Loucy (cell line): Measurements from ENCODE around the gene STARD8.

Experiments
- H2AFZ ChIP-seq: fragments of 200-600 bp; sonication (generic); 2 replicates; pipeline ENCODE4 v1.6.0; 2016; ENCODE audit warnings: antibody characterized with exemption, mild to moderate bottlenecking, low read length, moderate library complexity
- H3F3A ChIP-seq: fragments of 200-600 bp; 2 replicates; pipeline ENCODE4 v1.6.0; 2016; ENCODE audit warnings: antibody characterized with exemption, low read depth, mild to moderate bottlenecking
- H3K27me3 ChIP-seq: fragments of 200-600 bp; sonication (generic); 2 replicates; pipeline ENCODE4 v1.6.1; 2014; ENCODE audit warnings: low read length, mild to moderate bottlenecking; ENCODE audit not compliant: insufficient read depth, poor library complexity, severe bottlenecking
- H3K36me3 ChIP-seq: fragments of 200-600 bp; sonication (generic); 2 replicates; pipeline ENCODE4 v1.6.1; 2016; ENCODE audit warnings: low read length; ENCODE audit not compliant: insufficient read depth
- H3K4me1 ChIP-seq: fragments of 200-600 bp; sonication (generic); 2 replicates; pipeline ENCODE4 v1.5.1; 2014; ENCODE audit warnings: low read length, mild to moderate bottlenecking; ENCODE audit not compliant: insufficient read depth, poor library complexity, severe bottlenecking
- H3K4me2 ChIP-seq: fragments of 200-600 bp; sonication (generic); 2 replicates; pipeline ENCODE4 v1.6.0; 2014; ENCODE audit warnings: antibody characterized with exemption, low read length, low read depth, mild to moderate bottlenecking; ENCODE audit not compliant: poor library complexity, severe bottlenecking
- H3K4me3 ChIP-seq: fragments of 200-600 bp; sonication (generic); 2 replicates; pipeline ENCODE4 v1.5.1; 2014; ENCODE audit warnings: low read length, mild to moderate bottlenecking, mixed read lengths; ENCODE audit not compliant: poor library complexity, severe bottlenecking
- H3K79me2 ChIP-seq: fragments of 200-600 bp; sonication (generic); 2 replicates; pipeline ENCODE4 v1.6.1; 2014; ENCODE audit warnings: low read length; ENCODE audit not compliant: insufficient read depth
- H3K9ac ChIP-seq: fragments of 200-600 bp; sonication (generic); 2 replicates; pipeline ENCODE4 v1.6.0; 2014; ENCODE audit warnings: mild to moderate bottlenecking, low read depth, low read length, moderate library complexity; ENCODE audit not compliant: poor library complexity, severe bottlenecking
- H3K9me2 ChIP-seq: fragments of 200-600 bp; sonication (generic); replicated peaks from 2 replicates; pipeline ENCODE4 v1.6.1; 2016; ENCODE audit warnings: low read depth, low read length, mixed read lengths
- H3K9me3 ChIP-seq: fragments of 200-600 bp; sonication (generic); 2 replicates; pipeline ENCODE4 v1.6.1; 2014; ENCODE audit warnings: mild to moderate bottlenecking, antibody characterized with exemption, low read length, low read depth; ENCODE audit not compliant: insufficient read depth
- H4K20me1 ChIP-seq: fragments of 200-600 bp; sonication (generic); 2 replicates; pipeline ENCODE4 v1.6.0; 2014; ENCODE audit warnings: antibody characterized with exemption, low read length, mild to moderate bottlenecking; ENCODE audit not compliant: insufficient read depth, poor library complexity, severe bottlenecking
- EZH2phosphoT487 ChIP-seq: fragments of 200-600 bp; IDR thresholded peaks from 2 replicates; pipeline ENCODE4 v1.6.1; 2018; ENCODE audit warnings: antibody characterized with exemption, mild to moderate bottlenecking, moderate library complexity, borderline replicate concordance
- TF ChIP-seq, protein P1 (sequence below): fragments of 200-600 bp; sonication (generic); conservative IDR thresholded peaks from 2 replicates; pipeline ENCODE4 v1.5.1; 2014; ENCODE audit warnings: mild to moderate bottlenecking, antibody characterized with exemption, low read length

STARD8 gene

DNA sequence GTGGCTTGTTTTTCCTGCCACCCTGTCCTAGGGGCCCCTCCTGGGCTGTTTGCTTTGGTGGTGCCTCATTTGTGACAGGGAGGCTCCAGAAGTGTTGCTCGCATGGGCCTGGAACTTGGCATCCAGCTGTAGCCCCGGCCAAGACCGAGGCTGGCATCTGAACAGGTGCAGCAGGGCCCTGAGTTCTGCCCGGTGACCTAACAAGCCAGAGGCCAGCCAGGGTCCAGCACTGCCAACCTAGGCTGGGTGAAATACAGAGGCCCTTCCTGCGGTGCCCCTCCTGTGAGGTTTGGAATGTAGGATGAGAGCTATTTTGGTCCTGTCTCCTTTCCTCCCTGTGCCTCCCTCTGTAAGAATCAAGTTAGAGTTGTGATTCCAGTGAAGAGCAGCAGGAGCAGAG, 58.5 kb downstream of the STARD8 start:
- H3K9me2 ChIP-seq, result no peaks in the 10 kb centered on the region
- H3K4me1 ChIP-seq, result no peaks in the 10 kb centered on the region
- no peak overlapping the region for H3K4me2 ChIP-seq
- no peaks in the 10 kb centered on the region for H3K79me2 ChIP-seq
- H4K20me1 ChIP-seq, result no peaks in the 10 kb centered on the region
- no peaks in the 10 kb centered on the region for H3K36me3 ChIP-seq
- H2AFZ ChIP-seq, result no peak overlapping the region
- no peaks in the 10 kb centered on the region for H3K9me3 ChIP-seq
- no peak overlapping the region for H3K9ac ChIP-seq
- TF ChIP-seq, protein P1, sequence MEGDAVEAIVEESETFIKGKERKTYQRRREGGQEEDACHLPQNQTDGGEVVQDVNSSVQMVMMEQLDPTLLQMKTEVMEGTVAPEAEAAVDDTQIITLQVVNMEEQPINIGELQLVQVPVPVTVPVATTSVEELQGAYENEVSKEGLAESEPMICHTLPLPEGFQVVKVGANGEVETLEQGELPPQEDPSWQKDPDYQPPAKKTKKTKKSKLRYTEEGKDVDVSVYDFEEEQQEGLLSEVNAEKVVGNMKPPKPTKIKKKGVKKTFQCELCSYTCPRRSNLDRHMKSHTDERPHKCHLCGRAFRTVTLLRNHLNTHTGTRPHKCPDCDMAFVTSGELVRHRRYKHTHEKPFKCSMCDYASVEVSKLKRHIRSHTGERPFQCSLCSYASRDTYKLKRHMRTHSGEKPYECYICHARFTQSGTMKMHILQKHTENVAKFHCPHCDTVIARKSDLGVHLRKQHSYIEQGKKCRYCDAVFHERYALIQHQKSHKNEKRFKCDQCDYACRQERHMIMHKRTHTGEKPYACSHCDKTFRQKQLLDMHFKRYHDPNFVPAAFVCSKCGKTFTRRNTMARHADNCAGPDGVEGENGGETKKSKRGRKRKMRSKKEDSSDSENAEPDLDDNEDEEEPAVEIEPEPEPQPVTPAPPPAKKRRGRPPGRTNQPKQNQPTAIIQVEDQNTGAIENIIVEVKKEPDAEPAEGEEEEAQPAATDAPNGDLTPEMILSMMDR, result no peak
- no peak for TF ChIP-seq EZH2phosphoT487
- H3K4me3 ChIP-seq, result no peak overlapping the region
- H3K27me3 ChIP-seq, result no peaks in the 10 kb centered on the region
- H3F3A ChIP-seq, result no peaks in the 10 kb centered on the region

DNA sequence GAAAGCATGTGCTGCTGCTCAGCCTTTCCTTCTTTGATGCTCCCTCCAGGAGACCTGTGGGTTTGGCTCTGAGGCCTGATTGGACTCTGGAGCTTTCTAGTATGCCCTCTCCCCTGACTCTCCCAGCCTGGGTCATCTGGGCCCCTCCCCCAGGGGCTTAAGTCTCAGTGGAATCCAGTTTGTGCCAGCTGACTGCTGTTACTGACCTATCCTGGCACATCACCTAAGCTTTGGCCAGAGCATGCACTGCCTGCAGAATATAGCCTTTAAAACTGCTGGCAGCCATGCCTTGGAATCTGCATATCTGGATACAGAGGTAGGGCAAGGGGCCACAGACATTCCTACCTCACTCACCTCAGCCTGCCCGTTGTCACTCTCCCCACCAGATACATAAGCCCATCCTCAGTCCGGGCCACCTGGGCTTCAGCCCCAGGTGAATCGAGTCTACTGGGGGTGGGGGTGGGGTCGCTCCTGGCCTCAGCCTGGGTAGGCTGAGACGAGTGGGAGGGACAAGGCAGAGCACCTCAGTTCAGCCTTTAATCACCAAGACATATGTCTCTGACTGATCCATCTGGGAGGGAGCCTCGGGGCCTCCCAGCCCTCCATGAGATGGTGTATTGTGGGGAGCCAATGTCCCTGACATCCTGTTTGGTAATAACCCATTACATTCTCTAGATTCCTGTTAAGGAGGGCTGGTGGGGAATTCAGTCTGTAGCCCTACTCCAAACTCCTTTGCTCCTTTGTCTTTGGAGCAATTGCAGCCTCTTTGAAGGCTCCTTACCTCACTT, 61.2 kb downstream of the STARD8 start:
- no peaks in the 10 kb centered on the region for H3K27me3 ChIP-seq
- H3K4me2 ChIP-seq, result no peak overlapping the region
- H3K9ac ChIP-seq, result no peak overlapping the region
- no peaks in the 10 kb centered on the region for H3K36me3 ChIP-seq
- no peaks in the 10 kb centered on the region for H3K9me3 ChIP-seq
- H3F3A ChIP-seq, result no peaks in the 10 kb centered on the region
- no peaks in the 10 kb centered on the region for H3K4me1 ChIP-seq
- TF ChIP-seq EZH2phosphoT487, result no peak
- TF ChIP-seq, protein P1, result no peak
- H2AFZ ChIP-seq, result no peak overlapping the region
- no peaks in the 10 kb centered on the region for H3K79me2 ChIP-seq
- no peaks in the 10 kb centered on the region for H4K20me1 ChIP-seq
- no peak overlapping the region for H3K4me3 ChIP-seq
- H3K9me2 ChIP-seq, result no peaks in the 10 kb centered on the region

DNA sequence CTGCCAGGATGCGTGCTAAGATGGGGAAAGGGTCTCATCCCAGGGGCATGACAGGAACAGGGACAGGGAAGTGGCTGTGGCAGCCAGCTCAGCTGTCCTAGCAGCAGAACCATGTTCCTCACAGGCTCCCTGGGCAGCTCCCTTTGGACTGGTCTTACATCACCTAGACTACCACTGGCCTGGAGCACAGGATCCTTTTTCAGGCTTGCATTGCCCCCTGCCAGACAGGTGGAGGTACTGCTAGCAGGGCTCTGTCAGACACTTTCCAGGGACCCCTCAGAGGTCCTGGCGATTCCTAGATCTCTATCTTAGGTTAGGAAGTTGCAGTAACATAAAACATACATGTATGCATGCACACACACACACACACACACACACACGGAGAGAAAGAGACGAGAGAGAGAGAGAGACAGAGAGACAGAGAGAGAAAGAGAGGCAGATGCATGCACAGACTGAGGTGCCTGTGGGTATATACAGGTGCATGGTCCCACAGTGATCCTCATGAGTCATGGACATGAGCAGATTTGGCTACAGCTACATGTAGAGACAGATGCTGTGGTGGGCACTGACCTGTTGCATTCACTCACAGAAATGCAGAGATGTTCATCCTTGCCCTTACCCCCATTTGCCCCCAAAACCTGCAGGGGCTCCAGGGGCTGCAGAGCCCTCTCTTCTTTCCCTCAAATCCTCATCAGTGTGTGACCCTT, 63.6 kb downstream of the STARD8 start:
- Histone ChIP-seq H3K79me2 (no peaks in the 10 kb centered on the region), H3K9me3 (no peaks in the 10 kb centered on the region), H3K4me1 (no peaks in the 10 kb centered on the region), H4K20me1 (no peaks in the 10 kb centered on the region), H3K27me3 (no peaks in the 10 kb centered on the region), H3K4me2 (no peak overlapping the region), H3K36me3 (no peaks in the 10 kb centered on the region), H3K9ac (no peak overlapping the region), H3K9me2 (no peaks in the 10 kb centered on the region), H2AFZ (no peak overlapping the region), H3K4me3 (no peak overlapping the region), H3F3A (no peaks in the 10 kb centered on the region)
- TF ChIP-seq, protein P1, result peak; percentile 60
- TF ChIP-seq EZH2phosphoT487, result no peak
